ENCODE results near the gene GPAM.
"Not testable (repeated sequence)": the region's sequence is repeated elsewhere in the genome, so short reads cannot be mapped to it uniquely, and the experiment has no call there.

GPAM gene

GRCh38 chr10:112216151-112216550, 32.6 kb upstream of the GPAM start:
- in situ Hi-C loops (cut with HindIII; ENCODE audit: low sequenced_read_pairs), result no loop called here

GRCh38 chr10:112215342-112215774, 31.8 kb upstream of the GPAM start:
- in situ Hi-C loops (cut with HindIII; ENCODE audit: low sequenced_read_pairs), result no loop called here

GRCh38 chr10:112214298-112214926, 30.8 kb upstream of the GPAM start:
- in situ Hi-C loops (cut with HindIII; ENCODE audit: low sequenced_read_pairs), result no loop called here

- in situ Hi-C loops (cut with HindIII; ENCODE audit: low sequenced_read_pairs), result no loop called here
Observed at GRCh38 chr10:112213836-112214235, 30.3 kb upstream of the GPAM start.

GRCh38 chr10:112213098-112213823, 29.7 kb upstream of the GPAM start:
- in situ Hi-C loops (cut with HindIII; ENCODE audit: low sequenced_read_pairs), result no loop called here

GRCh38 chr10:112210666-112211065, 27.1 kb upstream of the GPAM start:
- in situ Hi-C loops (cut with HindIII; ENCODE audit: low sequenced_read_pairs), result no loop called here

- in situ Hi-C loops (cut with HindIII; ENCODE audit: low sequenced_read_pairs), result no loop called here
Observed at GRCh38 chr10:112209684-112210131, 26.1 kb upstream of the GPAM start.

GRCh38 chr10:112208997-112209396, 25.4 kb upstream of the GPAM start:
- in situ Hi-C loops (cut with HindIII; ENCODE audit: low sequenced_read_pairs), result no loop called here

GRCh38 chr10:112208292-112208691, 24.7 kb upstream of the GPAM start:
- in situ Hi-C loops (cut with HindIII; ENCODE audit: low sequenced_read_pairs), result no loop called here

- in situ Hi-C loops (cut with HindIII; ENCODE audit: low sequenced_read_pairs), result no loop called here
Observed at GRCh38 chr10:112203328-112204076, 19.9 kb upstream of the GPAM start.

GRCh38 chr10:112202561-112203241, 19.1 kb upstream of the GPAM start:
- in situ Hi-C loops (cut with HindIII; ENCODE audit: low sequenced_read_pairs), result no loop called here

- in situ Hi-C loops (cut with HindIII; ENCODE audit: low sequenced_read_pairs), result no loop called here
Observed at GRCh38 chr10:112202076-112202475, 18.5 kb upstream of the GPAM start.

GRCh38 chr10:112201334-112201733, 17.8 kb upstream of the GPAM start:
- in situ Hi-C loops (cut with HindIII; ENCODE audit: low sequenced_read_pairs), result no loop called here

GRCh38 chr10:112200259-112200658, 16.7 kb upstream of the GPAM start:
- in situ Hi-C loops (cut with HindIII; ENCODE audit: low sequenced_read_pairs), result not testable (repeated sequence)

GRCh38 chr10:112197662-112198061, 14.1 kb upstream of the GPAM start:
- in situ Hi-C loops (cut with HindIII; ENCODE audit: low sequenced_read_pairs), result not testable (repeated sequence)

- in situ Hi-C loops (cut with HindIII; ENCODE audit: low sequenced_read_pairs), result no loop called here
Observed at GRCh38 chr10:112195224-112195623, 11.7 kb upstream of the GPAM start.

- in situ Hi-C loops (cut with HindIII; ENCODE audit: low sequenced_read_pairs), result no loop called here
Observed at GRCh38 chr10:112191791-112192190, 8.2 kb upstream of the GPAM start.

- in situ Hi-C loops (cut with HindIII; ENCODE audit: low sequenced_read_pairs), result no loop called here
Observed at GRCh38 chr10:112191041-112191590, 7.6 kb upstream of the GPAM start.

GRCh38 chr10:112189465-112189864, 5.9 kb upstream of the GPAM start:
- in situ Hi-C loops (cut with HindIII; ENCODE audit: low sequenced_read_pairs), result no loop called here

GRCh38 chr10:112187527-112187926, 4.0 kb upstream of the GPAM start:
- in situ Hi-C loops (cut with HindIII; ENCODE audit: low sequenced_read_pairs), result no loop called here

GRCh38 chr10:112185959-112186358, 2.4 kb upstream of the GPAM start:
- in situ Hi-C loops (cut with HindIII; ENCODE audit: low sequenced_read_pairs), result no loop called here

Measured in DLD1 (cell line).